K562 (cell line): Measurements from ENCODE around the gene ARID3A. TPM values are rescaled to one million over a fixed set of nuclear protein-coding genes. Genes with fewer than 3 reads are reported as not detected.

Experiments used
- BMI1 ChIP-seq: fragments of 150-350 bp; IDR thresholded peaks from 2 replicates; pipeline ENCODE4 v1.6.1; 2014; ENCODE audit warnings: low read length
- CREBBP ChIP-seq: IDR thresholded peaks from one replicate; pipeline ENCODE4 v1.6.1; 2012; ENCODE audit warnings: low read depth, mild to moderate bottlenecking, control low read depth, inconsistent platforms, low read length
- DACH1 ChIP-seq: fragments of 450-650 bp; IDR thresholded peaks from 2 replicates; pipeline ENCODE4 v1.6.1; 2018; ENCODE audit not compliant: partially characterized antibody
- FIP1L1 ChIP-seq: fragments of 200-400 bp; formaldehyde crosslinking; IDR thresholded peaks from 2 replicates; pipeline ENCODE4 v1.6.1; 2018; ENCODE audit warnings: mild to moderate bottlenecking, low read depth, low read length; ENCODE audit not compliant: poor library complexity, severe bottlenecking
- HCFC1 ChIP-seq: IDR thresholded peaks from 2 replicates; pipeline ENCODE4 v1.6.1; 2012; ENCODE audit warnings: low read depth, low read length, improper control_type of control experiment
- HNRNPK ChIP-seq: fragments of 200-400 bp; formaldehyde crosslinking; IDR thresholded peaks from one replicate; pipeline ENCODE4 v1.6.1; 2018; ENCODE audit warnings: mild to moderate bottlenecking, low read depth, low read length; ENCODE audit not compliant: poor library complexity, severe bottlenecking
- POLR2A ChIP-seq: fragments of 450-650 bp; conservative IDR thresholded peaks from 2 replicates; pipeline ENCODE4 v1.6.1; 2016
- RBM34 ChIP-seq: fragments of 200-400 bp; formaldehyde crosslinking; IDR thresholded peaks from 2 replicates; pipeline ENCODE4 v1.6.1; 2018; ENCODE audit warnings: low read length, borderline replicate concordance; ENCODE audit not compliant: insufficient read depth
- RHOXF2B ChIP-seq: fragments of 250-450 bp; sonication (Bioruptor Pico); conservative IDR thresholded peaks from 2 replicates; pipeline ENCODE4 v1.5.1; 2021
- ZNF436 ChIP-seq: fragments of 250-450, 450-650 bp; sonication (Bioruptor Pico); formaldehyde crosslinking; IDR thresholded peaks from 2 replicates; pipeline ENCODE4 v1.7.0; 2020; ENCODE audit warnings: mild to moderate bottlenecking
- ZNF644 ChIP-seq: fragments of 200-800 bp; sonication (Bioruptor generic); IDR thresholded peaks from 2 replicates; pipeline ENCODE4 v1.6.1; 2016; ENCODE audit warnings: low read depth, missing genetic modification characterization, missing compliant biosample characterization
- polyA plus RNA-seq, 8 experiments: library from polyadenylated mRNA; depleted of rRNA in 4 of 8; stranded (reverse) in 5 of 8; unstranded in 3 of 8; fragments of >200 nt; fragmentation: Nextera tagmentation in 2 of 8; fragmentation: Illumina TruSeq in 1 of 8; extraction: Ambion mirVana in 2 of 8; extraction: Trizol in 1 of 8; gene quantifications; 2 replicates each; pipeline versions ENCODE4 v1.2.1 to v1.2.3, GENCODE V29; 2011 to 2014; ENCODE audit warnings: inconsistent platforms in 1 of 8, missing spikeins in 1 of 8
- total RNA-seq, 7 experiments: library from RNA; depleted of rRNA in 6 of 7; stranded (reverse); fragments of >200 nt in 6 of 7; fragmentation: Illumina TruSeq in 2 of 7; extraction: Trizol in 2 of 7; gene quantifications; 2 replicates each; pipeline versions ENCODE4 v1.2.1 to v1.2.3, GENCODE V29; 2011 to 2021; ENCODE audit warnings: low replicate concordance in 1 of 7
- TF ChIP-seq, protein P1 (sequence below): fragments of 450-650 bp; IDR thresholded peaks from 2 replicates; pipeline ENCODE4 v1.6.1; 2017; ENCODE audit warnings: antibody characterized with exemption, mild to moderate bottlenecking
- TF ChIP-seq, protein P2 (sequence below): fragments of 250-450 bp; sonication (Bioruptor Pico); IDR thresholded peaks from 2 replicates; pipeline ENCODE4 v1.5.0; 2021
- TF ChIP-seq, protein P3 (sequence below), 2 experiments: IDR thresholded peaks; 2 replicates each; pipeline ENCODE4 v1.6.1; 2012; ENCODE audit warnings: improper control_type of control experiment in 2 of 2, low read depth in 2 of 2, low read length in 2 of 2, borderline replicate concordance in 1 of 2
- TF ChIP-seq, protein P4 (sequence below): fragments of 450-650 bp; formaldehyde crosslinking; IDR thresholded peaks from 2 replicates; pipeline ENCODE4 v1.4.0; 2022; ENCODE audit warnings: missing genetic modification characterization
- TF ChIP-seq, protein P5 (sequence below): fragments of 450-650 bp; formaldehyde crosslinking; IDR thresholded peaks from 2 replicates; pipeline ENCODE4 v1.4.0; 2020; ENCODE audit warnings: mild to moderate bottlenecking, mixed read lengths

The ARID3A gene
- total and polyA plus RNA-seq, 9 of the 15 experiments (the other 6 are each of a cell fraction or from before 2014, with no cell fraction given), result 1.4 to 118 (median 31.2) TPM

DNA sequence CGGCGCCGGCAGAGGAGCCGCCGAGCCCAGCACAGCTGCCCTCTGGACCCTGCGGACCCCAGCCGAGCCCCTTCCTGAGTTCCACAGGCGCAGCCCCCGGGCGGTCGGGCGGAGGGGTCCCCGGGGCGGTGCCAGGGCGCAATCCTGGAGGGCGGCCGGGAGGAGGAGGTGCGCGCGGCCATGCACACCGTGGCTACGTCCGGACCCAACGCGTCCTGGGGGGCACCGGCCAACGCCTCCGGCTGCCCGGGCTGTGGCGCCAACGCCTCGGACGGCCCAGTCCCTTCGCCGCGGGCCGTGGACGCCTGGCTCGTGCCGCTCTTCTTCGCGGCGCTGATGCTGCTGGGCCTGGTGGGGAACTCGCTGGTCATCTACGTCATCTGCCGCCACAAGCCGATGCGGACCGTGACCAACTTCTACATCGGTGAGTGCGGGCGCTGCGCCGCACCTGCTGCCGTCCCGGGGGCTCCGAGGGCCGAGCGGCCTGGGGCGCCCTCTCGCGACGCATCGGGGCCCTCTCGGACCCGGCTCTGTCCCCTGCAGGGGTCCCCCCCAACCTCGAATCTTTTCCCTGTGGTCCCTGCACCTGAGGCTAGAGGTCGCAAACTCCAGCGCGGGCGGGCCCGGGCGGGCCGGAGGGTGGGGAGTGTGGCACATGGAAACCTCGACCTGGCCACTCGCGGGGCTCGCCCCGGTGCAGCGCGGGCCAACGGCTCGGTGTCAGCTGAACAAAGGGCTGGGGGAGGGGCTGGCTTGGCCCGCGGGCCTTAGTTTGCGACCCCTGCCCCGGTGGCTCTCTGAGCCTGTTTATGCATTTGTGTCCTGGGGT, 8.3 kb upstream of the ARID3A start, which contains the start of gene KISS1R (continued):
- TF ChIP-seq, protein P1, sequence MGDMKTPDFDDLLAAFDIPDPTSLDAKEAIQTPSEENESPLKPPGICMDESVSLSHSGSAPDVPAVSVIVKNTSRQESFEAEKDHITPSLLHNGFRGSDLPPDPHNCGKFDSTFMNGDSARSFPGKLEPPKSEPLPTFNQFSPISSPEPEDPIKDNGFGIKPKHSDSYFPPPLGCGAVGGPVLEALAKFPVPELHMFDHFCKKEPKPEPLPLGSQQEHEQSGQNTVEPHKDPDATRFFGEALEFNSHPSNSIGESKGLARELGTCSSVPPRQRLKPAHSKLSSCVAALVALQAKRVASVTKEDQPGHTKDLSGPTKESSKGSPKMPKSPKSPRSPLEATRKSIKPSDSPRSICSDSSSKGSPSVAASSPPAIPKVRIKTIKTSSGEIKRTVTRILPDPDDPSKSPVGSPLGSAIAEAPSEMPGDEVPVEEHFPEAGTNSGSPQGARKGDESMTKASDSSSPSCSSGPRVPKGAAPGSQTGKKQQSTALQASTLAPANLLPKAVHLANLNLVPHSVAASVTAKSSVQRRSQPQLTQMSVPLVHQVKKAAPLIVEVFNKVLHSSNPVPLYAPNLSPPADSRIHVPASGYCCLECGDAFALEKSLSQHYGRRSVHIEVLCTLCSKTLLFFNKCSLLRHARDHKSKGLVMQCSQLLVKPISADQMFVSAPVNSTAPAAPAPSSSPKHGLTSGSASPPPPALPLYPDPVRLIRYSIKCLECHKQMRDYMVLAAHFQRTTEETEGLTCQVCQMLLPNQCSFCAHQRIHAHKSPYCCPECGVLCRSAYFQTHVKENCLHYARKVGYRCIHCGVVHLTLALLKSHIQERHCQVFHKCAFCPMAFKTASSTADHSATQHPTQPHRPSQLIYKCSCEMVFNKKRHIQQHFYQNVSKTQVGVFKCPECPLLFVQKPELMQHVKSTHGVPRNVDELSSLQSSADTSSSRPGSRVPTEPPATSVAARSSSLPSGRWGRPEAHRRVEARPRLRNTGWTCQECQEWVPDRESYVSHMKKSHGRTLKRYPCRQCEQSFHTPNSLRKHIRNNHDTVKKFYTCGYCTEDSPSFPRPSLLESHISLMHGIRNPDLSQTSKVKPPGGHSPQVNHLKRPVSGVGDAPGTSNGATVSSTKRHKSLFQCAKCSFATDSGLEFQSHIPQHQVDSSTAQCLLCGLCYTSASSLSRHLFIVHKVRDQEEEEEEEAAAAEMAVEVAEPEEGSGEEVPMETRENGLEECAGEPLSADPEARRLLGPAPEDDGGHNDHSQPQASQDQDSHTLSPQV, result peak; percentile 71; the same call in 1 of the 2 replicates
- TF ChIP-seq POLR2A, result peak; percentile 70
- TF ChIP-seq RBM34, result 0 out of 2 replicates have a peak, but pooled peaks have one; percentile 65
- peak; percentile 100 for TF ChIP-seq ZNF436 (CRISPR knock-in tag)
- TF ChIP-seq, protein P2, sequence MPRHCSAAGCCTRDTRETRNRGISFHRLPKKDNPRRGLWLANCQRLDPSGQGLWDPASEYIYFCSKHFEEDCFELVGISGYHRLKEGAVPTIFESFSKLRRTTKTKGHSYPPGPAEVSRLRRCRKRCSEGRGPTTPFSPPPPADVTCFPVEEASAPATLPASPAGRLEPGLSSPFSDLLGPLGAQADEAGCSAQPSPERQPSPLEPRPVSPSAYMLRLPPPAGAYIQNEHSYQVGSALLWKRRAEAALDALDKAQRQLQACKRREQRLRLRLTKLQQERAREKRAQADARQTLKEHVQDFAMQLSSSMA (CRISPR knock-in tag), result 0 out of 2 replicates have a peak, but pooled peaks have one; percentile 81
- TF ChIP-seq HNRNPK, result peak; percentile 69
- TF ChIP-seq, protein P3, sequence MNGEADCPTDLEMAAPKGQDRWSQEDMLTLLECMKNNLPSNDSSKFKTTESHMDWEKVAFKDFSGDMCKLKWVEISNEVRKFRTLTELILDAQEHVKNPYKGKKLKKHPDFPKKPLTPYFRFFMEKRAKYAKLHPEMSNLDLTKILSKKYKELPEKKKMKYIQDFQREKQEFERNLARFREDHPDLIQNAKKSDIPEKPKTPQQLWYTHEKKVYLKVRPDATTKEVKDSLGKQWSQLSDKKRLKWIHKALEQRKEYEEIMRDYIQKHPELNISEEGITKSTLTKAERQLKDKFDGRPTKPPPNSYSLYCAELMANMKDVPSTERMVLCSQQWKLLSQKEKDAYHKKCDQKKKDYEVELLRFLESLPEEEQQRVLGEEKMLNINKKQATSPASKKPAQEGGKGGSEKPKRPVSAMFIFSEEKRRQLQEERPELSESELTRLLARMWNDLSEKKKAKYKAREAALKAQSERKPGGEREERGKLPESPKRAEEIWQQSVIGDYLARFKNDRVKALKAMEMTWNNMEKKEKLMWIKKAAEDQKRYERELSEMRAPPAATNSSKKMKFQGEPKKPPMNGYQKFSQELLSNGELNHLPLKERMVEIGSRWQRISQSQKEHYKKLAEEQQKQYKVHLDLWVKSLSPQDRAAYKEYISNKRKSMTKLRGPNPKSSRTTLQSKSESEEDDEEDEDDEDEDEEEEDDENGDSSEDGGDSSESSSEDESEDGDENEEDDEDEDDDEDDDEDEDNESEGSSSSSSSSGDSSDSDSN (IDR thresholded peaks at IDR 0.05; ENCODE audit: borderline replicate concordance in 1 of 2, low read depth in 2 of 2, low read length in 2 of 2), result 0 out of 4 replicates have a peak, but pooled peaks of 1 of the 2 experiments have one; percentile 44
- TF ChIP-seq, protein P4, sequence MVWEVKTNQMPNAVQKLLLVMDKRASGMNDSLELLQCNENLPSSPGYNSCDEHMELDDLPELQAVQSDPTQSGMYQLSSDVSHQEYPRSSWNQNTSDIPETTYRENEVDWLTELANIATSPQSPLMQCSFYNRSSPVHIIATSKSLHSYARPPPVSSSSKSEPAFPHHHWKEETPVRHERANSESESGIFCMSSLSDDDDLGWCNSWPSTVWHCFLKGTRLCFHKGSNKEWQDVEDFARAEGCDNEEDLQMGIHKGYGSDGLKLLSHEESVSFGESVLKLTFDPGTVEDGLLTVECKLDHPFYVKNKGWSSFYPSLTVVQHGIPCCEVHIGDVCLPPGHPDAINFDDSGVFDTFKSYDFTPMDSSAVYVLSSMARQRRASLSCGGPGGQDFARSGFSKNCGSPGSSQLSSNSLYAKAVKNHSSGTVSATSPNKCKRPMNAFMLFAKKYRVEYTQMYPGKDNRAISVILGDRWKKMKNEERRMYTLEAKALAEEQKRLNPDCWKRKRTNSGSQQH, result no peak
- TF ChIP-seq CREBBP, result no peak
- TF ChIP-seq ZNF644, result no peak
- TF ChIP-seq FIP1L1, result peak; percentile 92
- TF ChIP-seq, protein P5, sequence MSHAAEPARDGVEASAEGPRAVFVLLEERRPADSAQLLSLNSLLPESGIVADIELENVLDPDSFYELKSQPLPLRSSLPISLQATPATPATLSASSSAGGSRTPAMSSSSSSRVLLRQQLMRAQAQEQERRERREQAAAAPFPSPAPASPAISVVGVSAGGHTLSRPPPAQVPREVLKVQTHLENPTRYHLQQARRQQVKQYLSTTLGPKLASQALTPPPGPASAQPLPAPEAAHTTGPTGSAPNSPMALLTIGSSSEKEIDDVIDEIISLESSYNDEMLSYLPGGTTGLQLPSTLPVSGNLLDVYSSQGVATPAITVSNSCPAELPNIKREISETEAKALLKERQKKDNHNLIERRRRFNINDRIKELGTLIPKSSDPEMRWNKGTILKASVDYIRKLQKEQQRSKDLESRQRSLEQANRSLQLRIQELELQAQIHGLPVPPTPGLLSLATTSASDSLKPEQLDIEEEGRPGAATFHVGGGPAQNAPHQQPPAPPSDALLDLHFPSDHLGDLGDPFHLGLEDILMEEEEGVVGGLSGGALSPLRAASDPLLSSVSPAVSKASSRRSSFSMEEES (CRISPR knock-in tag), result no peak
- peak; percentile 1 for TF ChIP-seq DACH1
- no peak for TF ChIP-seq BMI1
- 0 out of 2 replicates have a peak, but pooled peaks have one; percentile 18 for TF ChIP-seq HCFC1
- TF ChIP-seq RHOXF2B (CRISPR knock-in tag), result 0 out of 2 replicates have a peak, but pooled peaks have one; percentile 37
